Fibroblast of the aortic adventitia (primary cell): ENCODE data around the gene GFAP. TPM values are rescaled to one million over a fixed set of nuclear protein-coding genes. Genes with fewer than 3 reads are reported as not detected.
"Not testable (repeated sequence)": the region's sequence is repeated elsewhere in the genome, so short reads cannot be mapped to it uniquely, and the experiment has no call there.

Experiments
- DNase-seq: peaks from one replicate; pipeline ENCODE4 v3.0.0-alpha.2; 2010; ENCODE audit warnings: low read depth
- H3K4me3 ChIP-seq: 2 replicates; pipeline ENCODE4 v1.5.1; 2011; ENCODE audit warnings: low read depth, mild to moderate bottlenecking, control low read depth, low read length, moderate library complexity
- total RNA-seq: library from RNA; depleted of rRNA; stranded (reverse); fragments of >200 nt; gene quantifications from 2 replicates; pipeline ENCODE4 v1.2.3, GENCODE V29; 2012; ENCODE audit warnings: low replicate concordance
- TF ChIP-seq, protein P1 (sequence below): IDR thresholded peaks from 2 replicates; pipeline ENCODE4 v1.5.1; 2011; ENCODE audit warnings: mild to moderate bottlenecking, low read length, control low read depth, inconsistent platforms; ENCODE audit not compliant: insufficient read depth

The GFAP gene
- total RNA-seq, 1 donor = not detected

DNA sequence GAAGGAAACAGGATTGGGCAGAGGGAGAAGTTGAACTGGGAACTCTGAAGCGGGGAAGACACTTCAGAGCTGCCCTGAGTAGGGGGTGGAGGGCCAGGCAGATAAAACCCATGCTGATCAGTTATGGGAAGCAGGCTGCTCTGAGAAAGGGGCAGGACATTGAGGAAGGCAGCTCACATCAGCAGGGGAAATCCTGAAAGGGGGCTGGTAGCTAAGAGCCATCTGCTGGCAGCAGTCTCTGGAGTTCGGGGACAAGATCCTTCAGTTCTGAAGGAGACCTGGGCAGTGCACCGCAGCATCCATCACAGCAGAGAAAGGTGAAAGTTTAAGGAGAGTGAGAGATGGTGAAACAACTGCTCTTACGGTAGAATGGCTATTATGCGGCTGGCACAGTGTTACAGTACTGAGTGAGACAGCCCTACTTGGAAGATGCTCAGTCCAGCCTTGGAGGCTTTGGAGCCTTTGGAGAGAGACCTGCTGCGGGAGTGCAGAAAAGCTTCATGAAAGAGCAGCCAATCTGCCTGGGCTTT lies 37.7 kb upstream of the GFAP start:
- DNase-seq = no peak
- H3K4me3 ChIP-seq = no peak overlapping the region
- TF ChIP-seq, protein P1, sequence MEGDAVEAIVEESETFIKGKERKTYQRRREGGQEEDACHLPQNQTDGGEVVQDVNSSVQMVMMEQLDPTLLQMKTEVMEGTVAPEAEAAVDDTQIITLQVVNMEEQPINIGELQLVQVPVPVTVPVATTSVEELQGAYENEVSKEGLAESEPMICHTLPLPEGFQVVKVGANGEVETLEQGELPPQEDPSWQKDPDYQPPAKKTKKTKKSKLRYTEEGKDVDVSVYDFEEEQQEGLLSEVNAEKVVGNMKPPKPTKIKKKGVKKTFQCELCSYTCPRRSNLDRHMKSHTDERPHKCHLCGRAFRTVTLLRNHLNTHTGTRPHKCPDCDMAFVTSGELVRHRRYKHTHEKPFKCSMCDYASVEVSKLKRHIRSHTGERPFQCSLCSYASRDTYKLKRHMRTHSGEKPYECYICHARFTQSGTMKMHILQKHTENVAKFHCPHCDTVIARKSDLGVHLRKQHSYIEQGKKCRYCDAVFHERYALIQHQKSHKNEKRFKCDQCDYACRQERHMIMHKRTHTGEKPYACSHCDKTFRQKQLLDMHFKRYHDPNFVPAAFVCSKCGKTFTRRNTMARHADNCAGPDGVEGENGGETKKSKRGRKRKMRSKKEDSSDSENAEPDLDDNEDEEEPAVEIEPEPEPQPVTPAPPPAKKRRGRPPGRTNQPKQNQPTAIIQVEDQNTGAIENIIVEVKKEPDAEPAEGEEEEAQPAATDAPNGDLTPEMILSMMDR = no peak

DNA sequence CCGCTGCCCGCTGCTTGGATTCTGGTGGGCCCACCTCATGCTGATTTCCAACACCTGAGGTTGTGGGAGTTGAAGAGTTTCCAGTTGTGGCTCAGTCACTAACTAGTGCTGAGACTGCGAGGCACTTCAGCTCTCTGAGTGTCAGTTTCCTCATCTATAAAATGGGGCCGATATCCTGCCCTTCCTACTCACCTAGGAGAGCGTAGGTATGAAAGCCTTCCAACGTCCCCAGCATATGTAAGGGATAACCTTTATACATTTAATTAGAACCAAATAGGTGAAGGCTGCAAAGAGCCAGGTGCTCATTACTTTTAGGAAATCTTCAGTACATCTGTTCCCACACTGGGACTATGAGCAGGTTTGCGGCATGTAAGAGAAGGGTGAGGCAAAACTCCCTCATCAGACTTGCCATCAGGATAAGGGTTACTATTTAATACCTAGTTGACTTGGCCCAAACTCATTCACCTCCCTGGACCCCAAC lies 33.1 kb upstream of the GFAP start:
- peak overlapping the region; percentile 89 for H3K4me3 ChIP-seq
- DNase-seq = no peak
- TF ChIP-seq, protein P1 = no peak

DNA sequence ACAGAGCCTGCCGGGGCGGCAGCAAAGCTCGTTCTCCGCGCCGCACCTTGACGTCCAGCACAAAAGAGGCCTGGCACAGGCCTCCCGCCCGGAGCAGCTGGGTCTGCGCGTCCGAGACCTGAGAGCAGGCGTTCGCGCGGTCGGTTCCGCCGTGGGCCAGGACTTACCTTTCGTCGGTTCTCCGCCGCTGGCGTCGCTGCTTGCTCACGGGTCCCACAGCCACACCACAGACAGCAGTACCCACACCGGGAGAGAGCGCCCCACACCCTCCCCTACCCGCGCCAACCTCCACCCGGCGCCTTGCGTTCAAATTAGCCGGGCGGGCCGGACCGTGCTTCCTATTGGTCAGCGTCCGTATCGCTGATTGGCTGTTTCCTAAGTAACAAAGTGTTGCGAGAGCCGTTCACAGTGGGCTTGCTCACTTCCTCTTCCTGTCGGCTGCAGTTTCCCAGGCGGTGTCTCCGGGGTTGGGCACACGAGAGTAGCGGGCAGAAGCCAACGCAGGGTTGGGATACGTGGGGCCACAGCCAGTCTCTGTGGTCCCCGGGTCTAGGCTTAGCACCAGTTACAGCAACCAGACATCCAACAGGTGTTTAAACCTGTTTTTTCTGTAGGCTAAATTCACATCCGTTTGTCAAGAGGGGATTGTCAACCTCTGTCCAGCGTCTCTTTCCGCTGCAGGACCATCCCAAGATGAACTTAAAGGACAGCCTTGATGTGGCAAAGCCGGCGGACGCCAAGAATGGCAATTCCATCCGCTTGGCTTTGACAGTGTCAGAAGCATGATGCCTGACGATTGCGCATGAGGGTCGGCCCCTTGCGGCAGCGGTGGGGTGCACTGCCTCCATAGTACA lies 32.4 kb upstream of the GFAP start, which contains the start of gene KIF18B:
Gene KIF18B (minus strand): TSS at position 313 of the 854 bp plus-strand sequence. CDS start 11,429 bp downstream, outside the sequence.
- TF ChIP-seq, protein P1 = no peak
- peak; percentile 96 for DNase-seq

DNA sequence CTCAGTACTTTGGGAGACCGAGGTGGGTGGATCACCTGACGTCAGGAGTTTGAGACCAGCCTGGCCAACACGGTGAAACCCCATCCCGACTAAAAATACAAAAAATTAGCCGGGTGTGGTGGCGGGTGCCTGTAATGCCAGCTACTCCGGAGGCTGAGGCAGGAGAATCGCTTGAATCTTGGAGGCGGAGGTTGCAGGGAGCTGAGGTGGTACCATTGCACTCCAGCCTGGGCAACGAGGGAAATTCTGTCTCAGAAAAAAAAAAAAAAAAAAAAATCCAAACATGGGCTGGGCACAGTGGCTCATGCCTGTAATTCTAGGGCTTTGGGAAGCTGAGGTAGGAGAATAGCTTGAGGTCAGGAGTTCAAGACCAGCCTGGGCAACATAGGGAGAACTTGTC lies 30.4 kb upstream of the GFAP start:
- not testable (repeated sequence) for DNase-seq, H3K4me3 ChIP-seq

More for the DNA sequence above, 32.4 kb upstream of the GFAP start, which contains the start of gene KIF18B:
- H3K4me3 ChIP-seq = peak within 1 kb of the TSS; percentile 89

DNA sequence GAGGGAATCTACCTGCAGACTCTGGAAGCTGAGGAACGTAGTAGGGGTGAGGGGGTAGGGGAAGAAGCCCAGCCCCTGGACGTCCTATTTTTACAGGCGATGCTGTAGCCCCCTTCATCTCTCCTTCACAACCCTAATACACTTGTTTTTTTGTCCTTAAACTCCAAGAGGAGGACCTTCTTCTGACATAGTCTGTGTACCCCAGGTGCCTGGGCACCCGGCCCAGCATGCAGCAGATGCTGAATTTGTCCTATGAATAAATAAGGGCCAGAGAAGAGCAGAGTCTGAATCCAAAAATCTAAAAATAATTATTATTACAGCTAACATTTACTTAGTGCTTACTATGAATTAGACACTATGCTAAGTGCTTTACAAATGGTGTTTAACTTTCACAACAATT lies 27.2 kb upstream of the GFAP start:
- no peak for DNase-seq
- H3K4me3 ChIP-seq = no peak overlapping the region
- TF ChIP-seq, protein P1 = no peak

DNA sequence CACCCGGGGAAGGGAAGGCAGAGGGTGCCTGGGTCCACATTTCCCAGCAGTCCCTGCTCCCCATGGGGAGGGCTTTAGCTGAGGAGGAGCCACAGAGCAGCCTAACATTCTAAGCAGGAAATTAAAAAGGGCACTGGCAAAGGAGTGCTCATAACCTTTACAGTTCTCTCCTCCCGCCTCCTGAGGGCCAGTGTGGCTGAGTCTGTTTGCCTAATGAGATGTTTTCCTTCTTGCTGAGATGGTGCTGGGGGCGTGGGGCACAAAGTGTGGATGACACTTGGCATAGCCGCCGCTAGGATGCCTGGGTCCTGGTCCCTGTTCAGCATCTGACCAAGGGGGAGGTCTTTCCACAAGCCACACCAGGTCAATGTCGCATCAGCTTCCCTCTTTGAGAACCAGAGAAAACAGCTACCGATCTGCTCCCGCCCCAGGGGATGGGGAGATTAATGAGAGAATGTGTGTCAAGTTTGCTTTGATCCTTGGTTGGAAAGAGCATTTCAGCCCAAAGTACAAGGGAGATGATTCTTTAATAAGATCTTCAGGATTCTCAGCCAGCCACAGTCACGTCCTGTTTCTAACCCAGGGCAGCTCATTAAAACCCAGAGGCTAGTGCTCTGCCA lies 26.5 kb upstream of the GFAP start:
- TF ChIP-seq, protein P1 = no peak

DNA sequence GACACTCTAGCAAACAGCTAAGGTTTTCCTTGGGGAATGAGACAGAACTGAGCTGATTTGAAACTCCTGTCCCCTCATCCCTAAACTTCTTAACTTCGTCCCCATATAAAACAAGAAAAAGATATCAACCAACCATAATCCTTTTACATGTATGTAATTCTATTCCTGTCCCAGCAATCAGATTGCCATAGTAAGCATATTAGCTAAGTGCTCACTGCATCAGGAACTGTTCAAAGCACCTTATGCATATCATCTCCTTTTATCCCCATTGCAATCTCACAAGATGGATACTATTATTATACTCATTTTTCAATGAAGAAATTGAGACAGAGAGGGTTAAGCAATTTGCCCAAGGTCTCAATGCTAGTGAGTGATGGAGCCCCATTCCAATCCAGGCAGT lies 25.5 kb upstream of the GFAP start:
- TF ChIP-seq, protein P1 = no peak
- DNase-seq = no peak

More for the DNA sequence above, 26.5 kb upstream of the GFAP start:
- H3K4me3 ChIP-seq = no peak overlapping the region
- no peak for DNase-seq

More for the DNA sequence above, 25.5 kb upstream of the GFAP start:
- no peak overlapping the region for H3K4me3 ChIP-seq
